HEK293 (cell line): ENCODE measurements around the gene LRP1B.

Experiments
- CTCF ChIA-PET: fragments of 350-600 bp; formaldehyde crosslinking; extraction: SDS; loops from one replicate; lab custom pipeline; 2021; ENCODE audit warnings: antibody characterized with exemption; lab: Yijun Ruan, JAX
- POLR2A ChIA-PET: fragments of 300-600 bp; formaldehyde crosslinking; extraction: SDS; loops from one replicate; lab custom pipeline; 2020; ENCODE audit warnings: antibody characterized with exemption, inconsistent platforms; lab: Yijun Ruan, JAX
- H3K27ac ChIP-seq: fragments of 200-500 bp; sonication (Bioruptor generic); 2 replicates; pipeline ENCODE4 v1.5.1; 2014; ENCODE audit warnings: low read depth, low read length, control low read depth, inconsistent platforms; ENCODE audit errors: extremely low read depth
- H3K36me3 ChIP-seq, 2 experiments: fragments of 200-500 bp in 1 of 2; sonication (Bioruptor generic) in 1 of 2; 1 replicate in 1 of 2; 2 replicates in 1 of 2; pipeline ENCODE4 v1.5.1; 2014 to 2017; ENCODE audit warnings: inconsistent platforms in 2 of 2, low read length in 2 of 2; ENCODE audit not compliant: control insufficient read depth in 2 of 2, insufficient read depth in 1 of 2
- H3K4me1 ChIP-seq: fragments of 200-500 bp; sonication (Bioruptor generic); 2 replicates; pipeline ENCODE4 v1.5.1; 2014; ENCODE audit warnings: mild to moderate bottlenecking, low read length, inconsistent platforms; ENCODE audit not compliant: control insufficient read depth, insufficient read depth
- H3K4me3 ChIP-seq: 2 replicates; pipeline ENCODE4 v1.5.1; 2011; ENCODE audit warnings: low read depth, mild to moderate bottlenecking, control low read depth, low read length, moderate library complexity
- H3K9me3 ChIP-seq: fragments of 200-500 bp; sonication (Bioruptor generic); 2 replicates; pipeline ENCODE4 v1.5.1; 2014; ENCODE audit warnings: low read depth, low read length, inconsistent platforms; ENCODE audit not compliant: control insufficient read depth, insufficient read depth
- IKZF3 ChIP-seq: fragments of 450-650 bp; IDR thresholded peaks from 2 replicates; pipeline ENCODE4 v1.5.0; 2018; ENCODE audit warnings: missing biosample characterization, mild to moderate bottlenecking, missing genetic modification characterization, moderate library complexity
- KLF8 ChIP-seq: fragments of 450-650 bp; formaldehyde crosslinking; IDR thresholded peaks from 2 replicates; pipeline ENCODE4 v1.5.1; 2016; ENCODE audit warnings: missing biosample characterization, missing genetic modification characterization
- SETDB1 ChIP-seq: IDR thresholded peaks from one replicate; pipeline ENCODE4 v1.6.1; 2017; ENCODE audit warnings: mild to moderate bottlenecking, low read length, moderate library complexity, mixed read lengths; ENCODE audit not compliant: insufficient read length
- ZBTB20 ChIP-seq: fragments of 450-650 bp; formaldehyde crosslinking; IDR thresholded peaks from 2 replicates; pipeline ENCODE4 v1.5.1; 2016; ENCODE audit warnings: missing biosample characterization, missing genetic modification characterization
- ZFP3 ChIP-seq: fragments of 450-650 bp; formaldehyde crosslinking; IDR thresholded peaks from 2 replicates; pipeline ENCODE4 v1.5.1; 2016; ENCODE audit warnings: low read depth, missing biosample characterization, missing genetic modification characterization
- ZIC2 ChIP-seq: fragments of 450-650 bp; formaldehyde crosslinking; IDR thresholded peaks from 2 replicates; pipeline ENCODE4 v1.5.1; 2016; ENCODE audit warnings: missing biosample characterization, missing genetic modification characterization
- ZNF112 ChIP-seq: fragments of 450-650 bp; formaldehyde crosslinking; IDR thresholded peaks from 2 replicates; pipeline ENCODE4 v1.5.0; 2017; ENCODE audit warnings: missing biosample characterization, missing genetic modification characterization
- ZNF354C ChIP-seq: fragments of 450-650 bp; formaldehyde crosslinking; IDR thresholded peaks from 2 replicates; pipeline ENCODE4 v1.5.1; 2016; ENCODE audit warnings: missing biosample characterization, missing genetic modification characterization, low read depth, borderline replicate concordance
- ZNF530 ChIP-seq: fragments of 450-650 bp; formaldehyde crosslinking; IDR thresholded peaks from 2 replicates; pipeline ENCODE4 v1.5.1; 2016; ENCODE audit warnings: low read depth, missing biosample characterization, missing genetic modification characterization
- ZNF596 ChIP-seq: fragments of 450-650 bp; IDR thresholded peaks from 2 replicates; pipeline ENCODE4 v1.5.0; 2018; ENCODE audit warnings: missing biosample characterization, mild to moderate bottlenecking, missing genetic modification characterization, moderate library complexity
- ZNF624 ChIP-seq: fragments of 450-650 bp; formaldehyde crosslinking; IDR thresholded peaks from 2 replicates; pipeline ENCODE4 v1.5.1; 2017; ENCODE audit warnings: missing biosample characterization, missing genetic modification characterization
- ZNF701 ChIP-seq: fragments of 450-650 bp; formaldehyde crosslinking; IDR thresholded peaks from 2 replicates; pipeline ENCODE4 v1.5.1; 2016; ENCODE audit warnings: missing biosample characterization, missing genetic modification characterization
- ZSCAN16 ChIP-seq: fragments of 450-650 bp; formaldehyde crosslinking; IDR thresholded peaks from 2 replicates; pipeline ENCODE4 v1.5.1; 2016; ENCODE audit warnings: missing biosample characterization, missing genetic modification characterization
- TF ChIP-seq, protein P1 (sequence below): fragments of 450-650 bp; formaldehyde crosslinking; IDR thresholded peaks from 2 replicates; pipeline ENCODE4; 2016; ENCODE audit warnings: missing biosample characterization, missing genetic modification characterization
- TF ChIP-seq, protein P2 (sequence below): fragments of 450-650 bp; formaldehyde crosslinking; conservative IDR thresholded peaks from 2 replicates; pipeline ENCODE4 v1.5.1; 2016; ENCODE audit warnings: low read depth, missing biosample characterization, missing genetic modification characterization
- TF ChIP-seq, protein P3 (sequence below): fragments of 450-650 bp; formaldehyde crosslinking; IDR thresholded peaks from 2 replicates; pipeline ENCODE4 v1.5.1; 2016; ENCODE audit warnings: missing biosample characterization, missing genetic modification characterization, borderline replicate concordance
- TF ChIP-seq, protein P4 (sequence below): fragments of 450-650 bp; formaldehyde crosslinking; IDR thresholded peaks from 2 replicates; pipeline ENCODE4 v1.5.1; 2016; ENCODE audit warnings: missing biosample characterization, missing genetic modification characterization

The LRP1B gene

DNA sequence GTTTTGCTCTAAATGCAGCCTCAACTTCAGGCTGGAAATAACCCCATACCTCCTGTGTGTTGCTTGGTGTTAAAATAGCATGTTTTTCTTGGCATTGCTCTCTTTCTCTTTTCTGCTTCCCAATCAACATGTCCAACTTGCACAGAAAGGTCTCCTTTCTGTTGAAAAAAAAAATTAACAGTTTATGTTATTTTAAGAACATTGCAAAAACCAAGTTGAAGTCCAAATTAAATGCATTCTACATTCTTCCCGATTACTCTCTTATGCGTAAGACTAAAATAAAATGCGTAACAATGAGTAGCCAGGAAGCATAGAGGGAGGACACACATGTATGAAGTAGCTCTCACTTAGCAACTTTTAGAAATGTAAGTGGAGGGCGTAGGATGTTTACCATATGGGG, 1944.5 kb downstream of the LRP1B start:
- Histone ChIP-seq H3K9me3 (no peaks in the 10 kb centered on the region), H3K4me3 (no peak overlapping the region), H3K4me1 (no peaks in the 10 kb centered on the region), H3K36me3 (no peaks in the 10 kb centered on the region), H3K27ac (no peak overlapping the region)
- CTCF ChIA-PET: interaction anchor here (0.5 to 0.6 kb wide), 2 partner anchors 146 to 1955 kb away, joined by 3 to 4 read pairs; no protein-coding TSS in a partner anchor
- TF ChIP-seq ZNF354C (tag by site-specific recombination): no peak
- TF ChIP-seq, protein P1, sequence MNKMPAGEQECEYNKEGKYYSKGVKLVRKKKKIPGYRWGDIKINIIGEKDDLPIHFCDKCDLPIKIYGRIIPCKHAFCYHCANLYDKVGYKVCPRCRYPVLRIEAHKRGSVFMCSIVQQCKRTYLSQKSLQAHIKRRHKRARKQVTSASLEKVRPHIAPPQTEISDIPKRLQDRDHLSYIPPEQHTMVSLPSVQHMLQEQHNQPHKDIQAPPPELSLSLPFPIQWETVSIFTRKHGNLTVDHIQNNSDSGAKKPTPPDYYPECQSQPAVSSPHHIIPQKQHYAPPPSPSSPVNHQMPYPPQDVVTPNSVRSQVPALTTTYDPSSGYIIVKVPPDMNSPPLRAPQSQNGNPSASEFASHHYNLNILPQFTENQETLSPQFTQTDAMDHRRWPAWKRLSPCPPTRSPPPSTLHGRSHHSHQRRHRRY (tag by site-specific recombination): no peak
- no peak for TF ChIP-seq KLF8
- no peak for TF ChIP-seq IKZF3 (tag by site-specific recombination)
- no peak for TF ChIP-seq ZSCAN16 (tag by site-specific recombination)
- TF ChIP-seq ZFP3: no peak
- TF ChIP-seq, protein P2, sequence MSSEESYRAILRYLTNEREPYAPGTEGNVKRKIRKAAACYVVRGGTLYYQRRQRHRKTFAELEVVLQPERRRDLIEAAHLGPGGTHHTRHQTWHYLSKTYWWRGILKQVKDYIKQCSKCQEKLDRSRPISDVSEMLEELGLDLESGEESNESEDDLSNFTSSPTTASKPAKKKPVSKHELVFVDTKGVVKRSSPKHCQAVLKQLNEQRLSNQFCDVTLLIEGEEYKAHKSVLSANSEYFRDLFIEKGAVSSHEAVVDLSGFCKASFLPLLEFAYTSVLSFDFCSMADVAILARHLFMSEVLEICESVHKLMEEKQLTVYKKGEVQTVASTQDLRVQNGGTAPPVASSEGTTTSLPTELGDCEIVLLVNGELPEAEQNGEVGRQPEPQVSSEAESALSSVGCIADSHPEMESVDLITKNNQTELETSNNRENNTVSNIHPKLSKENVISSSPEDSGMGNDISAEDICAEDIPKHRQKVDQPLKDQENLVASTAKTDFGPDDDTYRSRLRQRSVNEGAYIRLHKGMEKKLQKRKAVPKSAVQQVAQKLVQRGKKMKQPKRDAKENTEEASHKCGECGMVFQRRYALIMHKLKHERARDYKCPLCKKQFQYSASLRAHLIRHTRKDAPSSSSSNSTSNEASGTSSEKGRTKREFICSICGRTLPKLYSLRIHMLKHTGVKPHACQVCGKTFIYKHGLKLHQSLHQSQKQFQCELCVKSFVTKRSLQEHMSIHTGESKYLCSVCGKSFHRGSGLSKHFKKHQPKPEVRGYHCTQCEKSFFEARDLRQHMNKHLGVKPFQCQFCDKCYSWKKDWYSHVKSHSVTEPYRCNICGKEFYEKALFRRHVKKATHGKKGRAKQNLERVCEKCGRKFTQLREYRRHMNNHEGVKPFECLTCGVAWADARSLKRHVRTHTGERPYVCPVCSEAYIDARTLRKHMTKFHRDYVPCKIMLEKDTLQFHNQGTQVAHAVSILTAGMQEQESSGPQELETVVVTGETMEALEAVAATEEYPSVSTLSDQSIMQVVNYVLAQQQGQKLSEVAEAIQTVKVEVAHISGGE (tag by site-specific recombination): no peak
- no peak for TF ChIP-seq ZNF596 (tag by site-specific recombination)
- TF ChIP-seq ZNF530 (tag by site-specific recombination): no peak
- TF ChIP-seq ZNF701: no peak
- TF ChIP-seq, protein P3, sequence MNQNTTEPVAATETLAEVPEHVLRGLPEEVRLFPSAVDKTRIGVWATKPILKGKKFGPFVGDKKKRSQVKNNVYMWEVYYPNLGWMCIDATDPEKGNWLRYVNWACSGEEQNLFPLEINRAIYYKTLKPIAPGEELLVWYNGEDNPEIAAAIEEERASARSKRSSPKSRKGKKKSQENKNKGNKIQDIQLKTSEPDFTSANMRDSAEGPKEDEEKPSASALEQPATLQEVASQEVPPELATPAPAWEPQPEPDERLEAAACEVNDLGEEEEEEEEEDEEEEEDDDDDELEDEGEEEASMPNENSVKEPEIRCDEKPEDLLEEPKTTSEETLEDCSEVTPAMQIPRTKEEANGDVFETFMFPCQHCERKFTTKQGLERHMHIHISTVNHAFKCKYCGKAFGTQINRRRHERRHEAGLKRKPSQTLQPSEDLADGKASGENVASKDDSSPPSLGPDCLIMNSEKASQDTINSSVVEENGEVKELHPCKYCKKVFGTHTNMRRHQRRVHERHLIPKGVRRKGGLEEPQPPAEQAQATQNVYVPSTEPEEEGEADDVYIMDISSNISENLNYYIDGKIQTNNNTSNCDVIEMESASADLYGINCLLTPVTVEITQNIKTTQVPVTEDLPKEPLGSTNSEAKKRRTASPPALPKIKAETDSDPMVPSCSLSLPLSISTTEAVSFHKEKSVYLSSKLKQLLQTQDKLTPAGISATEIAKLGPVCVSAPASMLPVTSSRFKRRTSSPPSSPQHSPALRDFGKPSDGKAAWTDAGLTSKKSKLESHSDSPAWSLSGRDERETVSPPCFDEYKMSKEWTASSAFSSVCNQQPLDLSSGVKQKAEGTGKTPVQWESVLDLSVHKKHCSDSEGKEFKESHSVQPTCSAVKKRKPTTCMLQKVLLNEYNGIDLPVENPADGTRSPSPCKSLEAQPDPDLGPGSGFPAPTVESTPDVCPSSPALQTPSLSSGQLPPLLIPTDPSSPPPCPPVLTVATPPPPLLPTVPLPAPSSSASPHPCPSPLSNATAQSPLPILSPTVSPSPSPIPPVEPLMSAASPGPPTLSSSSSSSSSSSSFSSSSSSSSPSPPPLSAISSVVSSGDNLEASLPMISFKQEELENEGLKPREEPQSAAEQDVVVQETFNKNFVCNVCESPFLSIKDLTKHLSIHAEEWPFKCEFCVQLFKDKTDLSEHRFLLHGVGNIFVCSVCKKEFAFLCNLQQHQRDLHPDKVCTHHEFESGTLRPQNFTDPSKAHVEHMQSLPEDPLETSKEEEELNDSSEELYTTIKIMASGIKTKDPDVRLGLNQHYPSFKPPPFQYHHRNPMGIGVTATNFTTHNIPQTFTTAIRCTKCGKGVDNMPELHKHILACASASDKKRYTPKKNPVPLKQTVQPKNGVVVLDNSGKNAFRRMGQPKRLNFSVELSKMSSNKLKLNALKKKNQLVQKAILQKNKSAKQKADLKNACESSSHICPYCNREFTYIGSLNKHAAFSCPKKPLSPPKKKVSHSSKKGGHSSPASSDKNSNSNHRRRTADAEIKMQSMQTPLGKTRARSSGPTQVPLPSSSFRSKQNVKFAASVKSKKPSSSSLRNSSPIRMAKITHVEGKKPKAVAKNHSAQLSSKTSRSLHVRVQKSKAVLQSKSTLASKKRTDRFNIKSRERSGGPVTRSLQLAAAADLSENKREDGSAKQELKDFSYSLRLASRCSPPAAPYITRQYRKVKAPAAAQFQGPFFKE (tag by site-specific recombination): no peak
- TF ChIP-seq ZBTB20: no peak
- TF ChIP-seq ZIC2: no peak
- TF ChIP-seq ZNF624: no peak
- TF ChIP-seq, protein P4, sequence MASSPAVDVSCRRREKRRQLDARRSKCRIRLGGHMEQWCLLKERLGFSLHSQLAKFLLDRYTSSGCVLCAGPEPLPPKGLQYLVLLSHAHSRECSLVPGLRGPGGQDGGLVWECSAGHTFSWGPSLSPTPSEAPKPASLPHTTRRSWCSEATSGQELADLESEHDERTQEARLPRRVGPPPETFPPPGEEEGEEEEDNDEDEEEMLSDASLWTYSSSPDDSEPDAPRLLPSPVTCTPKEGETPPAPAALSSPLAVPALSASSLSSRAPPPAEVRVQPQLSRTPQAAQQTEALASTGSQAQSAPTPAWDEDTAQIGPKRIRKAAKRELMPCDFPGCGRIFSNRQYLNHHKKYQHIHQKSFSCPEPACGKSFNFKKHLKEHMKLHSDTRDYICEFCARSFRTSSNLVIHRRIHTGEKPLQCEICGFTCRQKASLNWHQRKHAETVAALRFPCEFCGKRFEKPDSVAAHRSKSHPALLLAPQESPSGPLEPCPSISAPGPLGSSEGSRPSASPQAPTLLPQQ (tag by site-specific recombination): no peak
- TF ChIP-seq ZNF112: no peak
- TF ChIP-seq SETDB1: no peak
- POLR2A ChIA-PET: no interaction called here
